Colonic mucosa (tissue), 2 donors: Measurements from ENCODE around the gene MC2R. TPM values are rescaled to one million over a fixed set of nuclear protein-coding genes. Genes with fewer than 3 reads are reported as not detected.

Source experiments
- total RNA-seq, 2 donors: library from RNA; stranded (reverse); fragmentation: NEBNext Ultra II Directional in 1 of 2; extraction: Animal tissue kit (Norgen Biotek cat#: 25700) in 1 of 2; gene quantifications; one replicate each; pipeline ENCODE4 v1.2.1, GENCODE V29; 2021
- donor health status: DM: no; HTN: no; CAD: no.
- donor health status: DM: no; HTN: no; CAD: no.

MC2R gene
- total RNA-seq, 2 donors from 2014 or later, result not detected

Other genes with a start within 250 kb of the MC2R start
- gene FAM210A, start 189.0 kb downstream of the MC2R start, total RNA-seq, result 10 to 100 TPM; 18.6 to 31.0 TPM
- gene RNMT, start 188.9 kb downstream of the MC2R start, total RNA-seq, result 10 to 100 TPM; 17.0 to 43.4 TPM
- not detected for gene MC5R, start 91.4 kb downstream of the MC2R start, total RNA-seq
- gene ZNF519, start 216.9 kb upstream of the MC2R start, total RNA-seq, result 1 to 10 TPM; 2.8 to 8.9 TPM